ENCODE results near the gene CDH13.

The CDH13 gene

DNA sequence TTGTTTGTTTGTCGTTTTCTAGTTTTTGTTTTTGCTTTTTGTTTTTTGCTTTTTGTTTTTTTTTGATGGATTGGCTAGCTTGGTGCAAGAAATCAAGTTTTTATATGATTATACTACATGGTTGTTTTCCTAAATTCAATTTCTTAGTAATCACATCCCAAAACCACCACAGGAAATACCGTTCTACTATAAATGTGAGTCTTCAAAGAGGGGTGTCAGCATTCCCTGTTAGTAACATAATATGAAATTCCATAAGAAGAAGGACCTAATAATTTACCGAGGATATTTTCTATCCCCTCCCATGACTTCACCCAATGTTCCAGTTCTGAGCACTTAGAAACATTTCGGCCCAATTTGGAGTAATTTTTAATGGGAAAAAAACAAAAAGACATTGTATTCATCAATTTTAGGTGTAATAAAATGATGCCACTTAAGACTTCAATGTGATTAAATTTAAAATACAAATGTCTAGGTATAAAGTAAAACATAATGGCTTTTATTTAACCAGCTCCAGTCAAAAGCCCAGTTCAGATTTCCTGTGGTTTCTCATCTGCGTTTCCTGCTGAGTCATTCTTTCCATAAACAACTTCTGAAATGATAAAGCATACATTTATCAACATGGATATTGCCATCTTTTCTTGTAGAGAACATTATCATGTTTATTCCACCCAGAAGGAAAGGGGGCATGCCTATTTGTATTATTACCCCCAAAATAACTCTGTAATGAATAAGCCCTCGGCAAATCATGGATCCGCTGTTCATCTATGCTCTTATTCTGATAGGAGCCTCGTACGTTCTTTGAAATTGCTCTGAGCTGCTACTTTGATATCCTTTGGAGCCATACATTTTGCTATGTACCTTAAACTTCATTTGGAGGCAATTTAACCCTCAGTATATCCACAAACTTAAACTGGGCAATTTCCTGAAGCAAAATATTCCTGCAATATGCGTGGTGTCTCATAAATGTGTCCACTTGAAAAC, 1209.1 kb downstream of the CDH13 start:
- DNase-seq = no peak

- DNase-seq = no peak
These were observed 1210.8 kb downstream of the CDH13 start for GRCh38 chr16:83837566-83837965.

DNA sequence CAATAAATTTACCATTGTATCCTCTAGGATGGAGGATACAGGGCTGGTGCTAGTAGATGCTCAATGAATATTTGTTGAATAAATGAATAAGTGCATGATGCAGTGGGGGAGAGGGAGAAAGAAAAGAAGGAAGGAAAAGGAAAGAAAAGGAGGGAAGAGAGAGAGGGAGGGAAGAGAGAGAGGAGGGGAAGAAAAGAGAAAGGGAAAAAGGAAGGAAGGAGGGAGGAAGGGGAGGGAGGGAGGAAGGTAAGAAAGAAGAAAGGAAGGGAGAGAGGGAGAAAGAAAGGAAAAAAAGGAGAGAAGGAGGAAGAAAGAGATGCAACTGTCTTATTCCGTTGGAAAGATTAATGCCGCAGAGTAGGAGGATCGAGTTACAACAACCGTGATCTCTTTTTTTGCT, 1211.4 kb downstream of the CDH13 start:
- DNase-seq = no peak

- no peak for DNase-seq
These were observed 1212.8 kb downstream of the CDH13 start for GRCh38 chr16:83839561-83839960.

GRCh38 chr16:83840060-83840617, 1213.4 kb downstream of the CDH13 start:
- DNase-seq = no peak

DNA sequence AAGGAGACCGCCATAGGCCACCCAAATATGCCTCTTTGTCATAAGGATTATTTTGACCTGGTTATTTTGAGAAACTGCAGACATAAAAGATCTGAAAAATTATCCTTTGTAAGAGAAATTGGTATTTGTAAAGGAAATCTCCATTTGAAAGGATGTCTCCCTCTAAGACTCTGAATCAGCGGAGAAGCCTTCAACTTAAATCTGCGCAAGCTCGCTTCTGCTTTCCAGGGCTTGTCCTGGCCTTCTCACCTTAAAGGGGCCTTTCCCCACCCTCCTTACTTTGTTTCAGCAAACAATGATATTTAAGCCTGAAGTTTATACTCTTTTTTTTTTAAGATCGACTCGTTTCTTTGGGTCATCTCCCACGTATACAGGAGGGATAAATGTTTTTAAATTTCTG, 1215.5 kb downstream of the CDH13 start:
- DNase-seq = no peak

DNA sequence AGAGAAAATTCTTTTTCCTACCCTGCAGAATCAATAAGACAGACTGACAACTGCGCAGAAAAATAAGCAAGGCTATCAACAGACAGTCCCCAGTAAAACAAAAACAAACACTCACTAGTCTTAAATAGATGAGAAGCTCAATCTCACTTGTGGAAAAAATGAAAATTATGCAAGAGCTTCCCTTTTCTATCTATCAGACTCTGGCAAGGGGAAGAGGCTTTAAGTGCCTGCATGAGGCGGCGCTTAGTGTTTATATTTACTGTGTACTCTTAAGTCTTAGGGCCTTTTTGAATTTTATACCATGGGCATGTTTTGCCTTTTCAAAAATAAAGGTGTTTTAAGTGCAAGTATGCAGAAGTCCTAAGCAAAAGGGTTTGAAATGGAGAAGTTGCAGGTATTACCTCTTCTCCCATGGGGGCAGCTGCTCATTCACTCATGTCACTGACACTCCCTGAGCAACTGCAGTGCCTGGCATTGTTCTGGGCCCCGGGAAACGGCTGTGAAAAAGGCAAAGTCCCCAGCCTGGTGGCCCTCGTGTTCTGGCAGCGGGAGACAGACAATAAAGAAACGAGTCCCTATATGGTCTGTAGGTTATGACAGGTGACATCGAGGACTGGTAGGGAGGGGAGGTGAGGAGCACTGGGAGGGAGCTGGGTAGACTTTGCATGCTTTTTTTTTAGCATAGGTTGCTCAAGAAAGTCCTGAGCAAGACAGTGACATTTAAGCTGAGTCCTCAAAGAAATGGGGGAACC, 1216.2 kb downstream of the CDH13 start:
- no peak for DNase-seq

GRCh38 chr16:83843657-83844056, 1216.9 kb downstream of the CDH13 start:
- DNase-seq = no peak

- DNase-seq = no peak
These were observed 1218.5 kb downstream of the CDH13 start for GRCh38 chr16:83845263-83845662.

DNA sequence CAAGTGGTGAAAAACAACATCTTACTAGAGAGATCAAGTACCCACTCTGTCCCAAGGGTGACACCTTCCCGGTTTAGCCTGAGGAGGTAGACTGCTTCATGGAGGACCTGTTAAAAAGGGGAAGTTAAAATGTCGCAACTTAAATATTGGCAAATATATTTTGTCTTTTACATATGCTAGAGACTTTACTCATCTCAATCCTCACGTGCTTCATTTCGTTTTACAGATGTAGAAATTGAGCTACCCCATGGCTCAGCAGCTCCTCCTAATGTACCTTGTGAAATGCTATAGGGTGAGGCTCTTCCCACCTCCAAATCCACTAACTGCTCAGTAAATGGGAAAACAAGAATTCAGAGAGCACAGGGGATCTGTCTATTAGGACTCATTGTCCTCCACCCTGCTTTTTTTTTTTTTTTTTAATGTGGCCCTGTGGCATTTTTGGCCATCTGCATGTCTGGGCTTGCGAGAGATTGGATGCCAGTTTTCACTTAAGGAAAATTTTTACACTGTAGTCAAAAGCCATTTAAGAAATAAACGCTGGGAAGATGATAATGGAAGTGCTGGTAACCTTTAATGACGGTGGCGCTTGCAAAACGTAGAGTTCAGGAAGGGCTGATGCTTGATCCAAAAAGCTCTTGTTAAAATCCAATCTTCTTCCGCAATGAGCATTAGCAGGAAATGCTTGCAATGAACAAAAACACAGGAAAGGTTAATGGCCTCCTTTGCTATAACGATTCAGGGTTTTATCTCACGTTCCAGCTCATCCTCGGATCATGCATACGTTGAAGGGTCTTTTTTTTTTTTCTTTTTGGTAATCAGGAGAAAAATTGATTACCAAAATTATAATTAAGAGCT, 1220.8 kb downstream of the CDH13 start:
- no peak for DNase-seq

- DNase-seq = no peak
These were observed 1222.7 kb downstream of the CDH13 start for GRCh38 chr16:83849421-83849820.

All from NK-92 treated with Interleukin-12 subunit alpha and Interleukin-12 subunit beta, amount 100 ng/mL, for 24 hours (cell line).